ENCODE results near the gene FAM98C. TPM values are rescaled to one million over a fixed set of nuclear protein-coding genes. Genes with fewer than 3 reads are reported as not detected.

Gene FAM98C
- total RNA-seq, 1 donor from 2014 or later = 16.2 TPM

DNA sequence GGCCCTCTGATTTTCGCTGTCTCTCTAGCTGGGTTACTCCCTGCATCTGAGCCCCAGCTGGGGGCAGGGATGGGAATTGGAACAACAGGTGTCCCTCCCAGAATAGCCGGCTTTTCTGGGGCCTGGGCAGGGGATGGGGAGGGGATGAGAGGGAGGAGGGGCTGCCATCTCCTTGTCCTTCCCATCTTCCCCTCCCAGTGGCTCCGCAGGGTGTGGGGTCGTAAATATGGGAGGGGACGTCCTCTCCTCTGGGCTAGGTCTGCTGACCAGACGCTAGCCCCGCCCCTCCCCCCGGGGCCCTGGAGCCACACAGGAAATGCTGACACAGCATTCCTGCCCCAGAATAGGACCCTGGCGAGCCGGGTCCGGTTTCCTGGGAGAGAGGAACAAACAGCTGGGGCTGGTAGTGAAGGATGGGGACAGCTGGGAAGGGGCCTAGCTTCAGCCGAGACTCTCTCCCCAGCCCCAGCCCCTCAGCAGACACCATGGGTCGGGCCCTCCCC, 31.7 kb downstream of the FAM98C start:
- TF ChIP-seq, protein P1, sequence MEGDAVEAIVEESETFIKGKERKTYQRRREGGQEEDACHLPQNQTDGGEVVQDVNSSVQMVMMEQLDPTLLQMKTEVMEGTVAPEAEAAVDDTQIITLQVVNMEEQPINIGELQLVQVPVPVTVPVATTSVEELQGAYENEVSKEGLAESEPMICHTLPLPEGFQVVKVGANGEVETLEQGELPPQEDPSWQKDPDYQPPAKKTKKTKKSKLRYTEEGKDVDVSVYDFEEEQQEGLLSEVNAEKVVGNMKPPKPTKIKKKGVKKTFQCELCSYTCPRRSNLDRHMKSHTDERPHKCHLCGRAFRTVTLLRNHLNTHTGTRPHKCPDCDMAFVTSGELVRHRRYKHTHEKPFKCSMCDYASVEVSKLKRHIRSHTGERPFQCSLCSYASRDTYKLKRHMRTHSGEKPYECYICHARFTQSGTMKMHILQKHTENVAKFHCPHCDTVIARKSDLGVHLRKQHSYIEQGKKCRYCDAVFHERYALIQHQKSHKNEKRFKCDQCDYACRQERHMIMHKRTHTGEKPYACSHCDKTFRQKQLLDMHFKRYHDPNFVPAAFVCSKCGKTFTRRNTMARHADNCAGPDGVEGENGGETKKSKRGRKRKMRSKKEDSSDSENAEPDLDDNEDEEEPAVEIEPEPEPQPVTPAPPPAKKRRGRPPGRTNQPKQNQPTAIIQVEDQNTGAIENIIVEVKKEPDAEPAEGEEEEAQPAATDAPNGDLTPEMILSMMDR (IDR thresholded peaks at IDR 0.05) = no peak
- Histone ChIP-seq H3K4me3 (no peak overlapping the region), H3K9me3 (no peaks in the 10 kb centered on the region), H3K36me3 (no peaks in the 10 kb centered on the region), H3K27ac (no peak overlapping the region), H3K4me1 (no peaks in the 10 kb centered on the region), H3K27me3 (peaks cover 35% of the 10 kb centered on the region)
- intact Hi-C loops (cut with DNase I) = no loop called here
- DNase-seq (no peak), ATAC-seq (no peak)

DNA sequence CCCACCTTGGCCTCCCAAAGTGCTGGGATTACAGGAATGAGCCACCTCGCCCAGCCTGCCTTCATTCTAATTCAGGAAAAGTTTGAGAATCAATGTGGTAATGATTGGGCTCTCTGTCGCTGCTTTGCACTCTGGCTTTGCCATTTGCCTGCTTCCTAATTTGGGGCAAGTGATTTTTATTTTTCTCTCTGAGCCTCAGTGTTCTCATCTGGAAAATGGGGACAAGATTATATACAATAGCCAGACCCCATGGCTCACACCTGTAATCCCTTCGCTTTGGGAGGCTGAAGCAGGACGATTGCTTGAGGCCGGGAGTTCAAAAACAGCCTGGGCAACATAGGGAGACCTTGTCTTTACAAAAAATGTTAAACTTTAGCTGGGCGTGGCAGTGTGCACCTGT, 34.4 kb downstream of the FAM98C start:
- peaks cover 35% of the 10 kb centered on the region for H3K27me3 ChIP-seq
- TF ChIP-seq, protein P1 (IDR thresholded peaks at IDR 0.05) = no peak
- intact Hi-C loops (cut with DNase I) = no loop called here
- DNase-seq (no peak), ATAC-seq (no peak)
- H3K36me3 ChIP-seq = no peaks in the 10 kb centered on the region
- H3K4me3 ChIP-seq = no peak overlapping the region
- no peaks in the 10 kb centered on the region for H3K9me3 ChIP-seq
- no peaks in the 10 kb centered on the region for H3K4me1 ChIP-seq
- no peak overlapping the region for H3K27ac ChIP-seq

DNA sequence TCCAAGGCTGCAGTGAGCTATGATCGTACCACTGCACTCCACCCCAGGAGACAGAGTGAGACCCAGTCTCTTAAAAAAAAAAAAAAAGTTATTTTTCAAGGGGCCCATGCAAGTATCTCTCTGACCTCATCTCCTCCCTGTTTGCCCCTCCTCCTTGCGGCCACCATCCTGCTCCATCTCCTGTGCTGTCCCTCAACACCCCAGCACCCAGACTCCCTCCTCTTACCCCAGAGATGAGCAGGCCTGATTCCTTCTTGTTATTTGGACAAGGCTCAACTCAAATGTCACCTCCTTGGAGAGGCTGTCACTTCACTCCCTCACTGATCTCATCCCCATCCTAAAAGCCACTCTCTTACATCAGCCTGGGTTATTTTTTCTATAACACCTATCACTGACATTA, 35.0 kb downstream of the FAM98C start:
- Histone ChIP-seq H3K36me3 (no peaks in the 10 kb centered on the region), H3K27me3 (peaks cover 35% of the 10 kb centered on the region), H3K4me3 (no peak overlapping the region), H3K9me3 (no peaks in the 10 kb centered on the region), H3K4me1 (no peaks in the 10 kb centered on the region), H3K27ac (no peak overlapping the region)
- intact Hi-C loops (cut with DNase I) = no loop called here
- TF ChIP-seq, protein P1 (IDR thresholded peaks at IDR 0.05) = no peak
- DNase-seq (no peak), ATAC-seq (no peak)

DNA sequence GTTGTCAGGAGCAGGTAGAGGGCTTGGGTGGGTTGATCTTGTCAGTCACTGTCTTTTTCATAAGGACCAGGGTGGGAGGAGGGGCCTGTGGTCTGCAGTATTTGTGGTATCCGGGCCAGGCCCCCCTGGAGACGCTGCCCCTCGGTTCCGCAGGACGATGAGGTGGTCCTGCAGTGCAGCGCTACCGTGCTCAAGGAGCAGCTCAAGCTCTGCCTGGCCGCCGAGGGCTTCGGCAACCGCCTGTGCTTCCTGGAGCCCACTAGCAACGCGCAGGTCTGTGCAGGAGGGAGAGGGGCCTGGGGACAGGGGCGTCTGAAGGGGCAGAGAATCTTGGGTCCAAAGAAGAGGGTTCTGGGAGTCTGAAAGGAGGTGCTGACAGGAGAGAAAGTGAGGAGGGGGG, 37.7 kb downstream of the FAM98C start:
- peaks cover 13% of the 10 kb centered on the region for H3K27me3 ChIP-seq
- H3K36me3 ChIP-seq = no peaks in the 10 kb centered on the region
- no peaks in the 10 kb centered on the region for H3K4me1 ChIP-seq
- H3K9me3 ChIP-seq = no peaks in the 10 kb centered on the region
- H3K4me3 ChIP-seq = no peak overlapping the region
- TF ChIP-seq, protein P1 (IDR thresholded peaks at IDR 0.05) = no peak
- DNase-seq (no peak), ATAC-seq (no peak)
- intact Hi-C loops (cut with DNase I) = no loop called here
- H3K27ac ChIP-seq = no peak overlapping the region

DNA sequence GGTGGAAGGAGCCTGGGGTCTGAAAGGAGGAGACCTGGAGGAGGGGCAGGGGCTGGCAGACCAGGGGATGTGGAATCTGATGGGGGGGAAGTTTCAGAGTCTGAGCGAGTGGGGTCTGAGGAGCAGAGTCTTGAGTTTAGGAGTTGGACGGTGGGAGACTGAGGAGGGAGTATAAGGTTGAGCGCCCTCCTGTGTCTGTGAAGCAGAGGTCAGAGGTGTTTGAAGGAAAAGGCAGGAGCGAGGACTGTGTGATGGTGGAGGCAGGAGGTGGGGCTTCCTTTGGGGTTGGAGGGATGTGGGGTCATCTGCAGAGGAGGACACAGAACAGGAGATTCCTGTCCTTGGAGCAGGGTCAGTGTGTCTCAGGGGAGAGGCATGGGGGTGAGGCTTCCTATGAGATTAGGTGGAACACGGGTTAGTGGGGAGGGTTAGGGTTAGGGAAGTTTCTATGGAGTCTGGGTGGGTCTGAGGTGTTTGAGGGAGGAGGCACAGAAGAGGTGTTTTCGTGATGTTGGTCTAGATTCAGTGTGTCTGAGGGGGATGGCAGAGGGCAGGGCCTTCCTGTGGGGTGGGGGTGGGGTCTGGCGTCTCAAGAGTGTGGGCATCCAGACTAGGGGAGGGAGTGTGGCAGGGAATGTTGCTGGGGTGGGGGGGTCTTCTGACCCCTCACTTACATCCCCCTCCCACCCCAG, 38.9 kb downstream of the FAM98C start:
- H3K36me3 ChIP-seq = no peaks in the 10 kb centered on the region
- DNase-seq (no peak), ATAC-seq (peak; percentile 37)
- intact Hi-C loops (cut with DNase I) = no loop called here
- H3K27ac ChIP-seq = no peak overlapping the region
- no peaks in the 10 kb centered on the region for H3K4me1 ChIP-seq
- H3K4me3 ChIP-seq = no peak overlapping the region
- TF ChIP-seq, protein P1 (IDR thresholded peaks at IDR 0.05) = no peak
- H3K9me3 ChIP-seq = no peaks in the 10 kb centered on the region
- H3K27me3 ChIP-seq = peaks cover 5% of the 10 kb centered on the region
